Panc1 (cell line): Measurements from ENCODE around the gene GPX7.

Source experiments
- CTCF ChIP-seq: fragments of 450-650 bp; IDR thresholded peaks from 2 replicates; pipeline ENCODE4 v1.5.1; 2017; ENCODE audit warnings: mild to moderate bottlenecking
- POLR2AphosphoS5 ChIP-seq: IDR thresholded peaks from 2 replicates; pipeline ENCODE4 v1.6.1; 2012; ENCODE audit warnings: mild to moderate bottlenecking, low read depth, low read length, moderate library complexity

GRCh38 chr1:52602856-52603600, 857 bp downstream of the GPX7 start:
- no peak for TF ChIP-seq CTCF
- no peak for TF ChIP-seq POLR2AphosphoS5
